ENCODE results near the gene PIF1.
A peak's percentile ranks its signal among the peaks of the same experiment; 100 is the strongest.
"Not testable (repeated sequence)": the region's sequence is repeated elsewhere in the genome, so short reads cannot be mapped to it uniquely, and the experiment has no call there.

PIF1 gene

GRCh38 chr15:64810497-64811326 lies 14.7 kb downstream of the PIF1 start:
- no peak for DNase-seq (ENCODE audit: low read depth)

- DNase-seq (ENCODE audit: low read depth) = peak; percentile 40
Measured at GRCh38 chr15:64809649-64810496, 15.6 kb downstream of the PIF1 start.

GRCh38 chr15:64808785-64809453 lies 16.5 kb downstream of the PIF1 start:
- DNase-seq (ENCODE audit: low read depth) = no peak

GRCh38 chr15:64807751-64808222 lies 17.7 kb downstream of the PIF1 start:
- no peak for DNase-seq (ENCODE audit: low read depth)

- no peak for DNase-seq (ENCODE audit: low read depth)
Measured at GRCh38 chr15:64807051-64807749, 18.2 kb downstream of the PIF1 start.

GRCh38 chr15:64806509-64806908 lies 18.9 kb downstream of the PIF1 start:
- no peak for DNase-seq (ENCODE audit: low read depth)

- no peak for DNase-seq (ENCODE audit: low read depth)
Measured at GRCh38 chr15:64804619-64805018, 20.8 kb downstream of the PIF1 start.

GRCh38 chr15:64803526-64803925 lies 21.9 kb downstream of the PIF1 start:
- no peak for DNase-seq (ENCODE audit: low read depth)

GRCh38 chr15:64800476-64800875 lies 25.0 kb downstream of the PIF1 start:
- DNase-seq (ENCODE audit: low read depth) = no peak

GRCh38 chr15:64798905-64799304 lies 26.5 kb downstream of the PIF1 start:
- not testable (repeated sequence) for DNase-seq (ENCODE audit: low read depth)

GRCh38 chr15:64795921-64796320 lies 29.5 kb downstream of the PIF1 start:
- DNase-seq (ENCODE audit: low read depth) = not testable (repeated sequence)

- not testable (repeated sequence) for DNase-seq (ENCODE audit: low read depth)
Measured at GRCh38 chr15:64795299-64795698, 30.1 kb downstream of the PIF1 start.

- no peak for DNase-seq (ENCODE audit: low read depth)
Measured at GRCh38 chr15:64792282-64792681, 33.2 kb downstream of the PIF1 start.

GRCh38 chr15:64791401-64791800 lies 34.0 kb downstream of the PIF1 start:
- no peak for DNase-seq (ENCODE audit: low read depth)

- DNase-seq (ENCODE audit: low read depth) = no peak
Measured at GRCh38 chr15:64783796-64784195, 41.7 kb downstream of the PIF1 start.

- no peak for DNase-seq (ENCODE audit: low read depth)
Measured at GRCh38 chr15:64782751-64783150, 42.7 kb downstream of the PIF1 start.

- DNase-seq (ENCODE audit: low read depth) = no peak
Measured at GRCh38 chr15:64781299-64781698, 44.1 kb downstream of the PIF1 start.

GRCh38 chr15:64780600-64781156 lies 44.8 kb downstream of the PIF1 start:
- no peak for DNase-seq (ENCODE audit: low read depth)

GRCh38 chr15:64779630-64780029 lies 45.8 kb downstream of the PIF1 start:
- no peak for DNase-seq (ENCODE audit: low read depth)

- no peak for DNase-seq (ENCODE audit: low read depth)
Measured at GRCh38 chr15:64779024-64779423, 46.4 kb downstream of the PIF1 start.

- DNase-seq (ENCODE audit: low read depth) = no peak
Measured at GRCh38 chr15:64776402-64776786, 49.1 kb downstream of the PIF1 start.

All from fibroblast of the conjunctiva (primary cell).